Fibroblast of lung (primary cell): ENCODE results near the gene ZNF532. TPM values are rescaled to one million over a fixed set of nuclear protein-coding genes. Genes with fewer than 3 reads are reported as not detected.

Experiments used
- DNase-seq, 2 donors: peaks; one replicate each; pipeline versions ENCODE4 v3.0.0 to v3.0.0-alpha.2; 2010; ENCODE audit warnings: low read depth in 2 of 2
- H2AFZ ChIP-seq: 2 replicates; pipeline ENCODE4 v1.5.1; 2012; ENCODE audit warnings: low read length, control low read depth, inconsistent platforms
- H3K27ac ChIP-seq: 2 replicates; pipeline ENCODE4 v1.5.1; 2011; ENCODE audit warnings: low read length, control low read depth; ENCODE audit not compliant: insufficient read depth
- H3K27me3 ChIP-seq: 2 replicates; pipeline ENCODE4 v1.5.1; 2011; ENCODE audit warnings: mild to moderate bottlenecking, low read length; ENCODE audit not compliant: control insufficient read depth, insufficient read depth
- H3K36me3 ChIP-seq: 2 replicates; pipeline ENCODE4 v1.5.1; 2011; ENCODE audit warnings: low read length; ENCODE audit not compliant: control insufficient read depth, insufficient read depth
- H3K4me1 ChIP-seq: 2 replicates; pipeline ENCODE4 v1.5.1; 2011; ENCODE audit warnings: low read length; ENCODE audit not compliant: control insufficient read depth, insufficient read depth; ENCODE audit errors: extremely low read depth
- H3K4me2 ChIP-seq: 2 replicates; pipeline ENCODE4 v1.5.1; 2011; ENCODE audit warnings: low read length, control low read depth; ENCODE audit not compliant: insufficient read depth; ENCODE audit errors: extremely low read depth
- H3K4me3 ChIP-seq, 4 experiments: fragments of 200-600 bp in 1 of 4; sonication (generic) in 1 of 4; replicated peaks in 1 of 4; 2 replicates each; pipeline ENCODE4 v1.5.1; 2011 to 2016; ENCODE audit warnings: low read length in 4 of 4, low read depth in 3 of 4, mild to moderate bottlenecking in 3 of 4, control low read depth in 2 of 4, inconsistent platforms in 1 of 4, mixed read lengths in 1 of 4; ENCODE audit not compliant: insufficient read depth in 1 of 4; ENCODE audit errors: control extremely low read depth in 1 of 4
- H3K79me2 ChIP-seq: 2 replicates; pipeline ENCODE4 v1.5.1; 2012; ENCODE audit warnings: mild to moderate bottlenecking, low read length, inconsistent platforms; ENCODE audit not compliant: control insufficient read depth, insufficient read depth
- H3K9ac ChIP-seq: 2 replicates; pipeline ENCODE4 v1.5.1; 2011; ENCODE audit warnings: mild to moderate bottlenecking, low read length, control low read depth; ENCODE audit not compliant: insufficient read depth
- H3K9me3 ChIP-seq: 2 replicates; pipeline ENCODE4 v1.5.1; 2012; ENCODE audit warnings: low read depth, low read length; ENCODE audit not compliant: control insufficient read depth, insufficient read depth
- H4K20me1 ChIP-seq: 2 replicates; pipeline ENCODE4 v1.5.1; 2011; ENCODE audit warnings: low read length; ENCODE audit not compliant: control insufficient read depth, insufficient read depth; ENCODE audit errors: extremely low read depth
- CTCF ChIP-seq, 2 donors: IDR thresholded peaks in 1 of 2; conservative IDR thresholded peaks in 1 of 2; 1 replicate in 1 of 2; 2 replicates in 1 of 2; pipeline ENCODE4 v1.5.1; 2011 to 2012; ENCODE audit warnings: low read length in 2 of 2, control low read depth in 1 of 2, inconsistent platforms in 1 of 2, low read depth in 1 of 2, mild to moderate bottlenecking in 1 of 2
- EZH2 ChIP-seq: IDR thresholded peaks from 2 replicates; pipeline ENCODE4 v1.5.1; 2012; ENCODE audit warnings: low read length, control low read depth, mild to moderate bottlenecking; ENCODE audit errors: missing control alignments
- polyA plus RNA-seq, 2 donors: library from polyadenylated mRNA; depleted of rRNA in 1 of 2; stranded (reverse) in 1 of 2; unstranded in 1 of 2; fragments of >200 nt; gene quantifications; 2 replicates each; pipeline ENCODE4 v1.2.1, GENCODE V29; 2011 to 2012; ENCODE audit warnings: missing spikeins in 1 of 2
- total RNA-seq: library from RNA; depleted of rRNA; stranded (reverse); fragments of >200 nt; gene quantifications from 2 replicates; pipeline ENCODE4 v1.2.1, GENCODE V29; 2014

ZNF532 gene
- total and polyA plus RNA-seq, 2 donors (not counting 1 experiment from before 2014, with no cell fraction given) = 57.3 to 64.6 TPM

GRCh38 chr18:58943896-58944295 is 79.2 kb downstream of the ZNF532 start:
- no peaks in the 10 kb centered on the region for H3K79me2 ChIP-seq
- H3K27ac ChIP-seq = no peak overlapping the region
- no peak overlapping the region for H2AFZ ChIP-seq
- no peak overlapping the region for H3K9ac ChIP-seq
- no peak overlapping the region for H3K4me2 ChIP-seq
- no peaks in the 10 kb centered on the region for H4K20me1 ChIP-seq
- no peaks in the 10 kb centered on the region for H3K27me3 ChIP-seq
- DNase-seq = no peak
- peaks cover 5% of the 10 kb centered on the region for H3K36me3 ChIP-seq
- no peaks in the 10 kb centered on the region for H3K4me1 ChIP-seq
- H3K4me3 ChIP-seq = no peak overlapping the region
- TF ChIP-seq EZH2 (no peak), CTCF (conservative IDR thresholded peaks at IDR 0.05 in 1 of 2, IDR thresholded peaks at IDR 0.05 in 1 of 2; ENCODE audit: low read depth in 1 of 2, low read length in 2 of 2) (no peak)
- H3K9me3 ChIP-seq = no peaks in the 10 kb centered on the region

- Histone ChIP-seq H3K9me3 (no peaks in the 10 kb centered on the region), H3K27me3 (no peaks in the 10 kb centered on the region), H4K20me1 (no peaks in the 10 kb centered on the region), H3K36me3 (peaks cover 3% of the 10 kb centered on the region), H3K4me1 (no peaks in the 10 kb centered on the region), H3K4me2 (no peak overlapping the region), H3K79me2 (no peaks in the 10 kb centered on the region), H3K4me3 (no peak overlapping the region), H2AFZ (no peak overlapping the region), H3K27ac (no peak overlapping the region), H3K9ac (no peak overlapping the region)
- DNase-seq = no peak
- TF ChIP-seq CTCF (conservative IDR thresholded peaks at IDR 0.05 in 1 of 2, IDR thresholded peaks at IDR 0.05 in 1 of 2; ENCODE audit: low read depth in 1 of 2, low read length in 2 of 2) = no peak
- TF ChIP-seq EZH2 = no peak
These were observed 82.6 kb downstream of the ZNF532 start for GRCh38 chr18:58947136-58947732.

GRCh38 chr18:58949031-58949430 is 84.4 kb downstream of the ZNF532 start:
- no peaks in the 10 kb centered on the region for H3K4me1 ChIP-seq
- H3K36me3 ChIP-seq = peaks cover 3% of the 10 kb centered on the region
- H3K4me3 ChIP-seq = no peak overlapping the region
- H3K27ac ChIP-seq = no peak overlapping the region
- no peaks in the 10 kb centered on the region for H3K79me2 ChIP-seq
- H4K20me1 ChIP-seq = no peaks in the 10 kb centered on the region
- no peaks in the 10 kb centered on the region for H3K27me3 ChIP-seq
- H3K9me3 ChIP-seq = no peaks in the 10 kb centered on the region
- H3K4me2 ChIP-seq = no peak overlapping the region
- no peak overlapping the region for H3K9ac ChIP-seq
- DNase-seq = no peak
- no peak overlapping the region for H2AFZ ChIP-seq
- no peak for TF ChIP-seq EZH2
- no peak for TF ChIP-seq CTCF (conservative IDR thresholded peaks at IDR 0.05 in 1 of 2, IDR thresholded peaks at IDR 0.05 in 1 of 2; ENCODE audit: low read depth in 1 of 2, low read length in 2 of 2)
